Type B pancreatic cell (in vitro differentiated cells): Measurements from ENCODE around the gene POU2AF1. TPM values are rescaled to one million over a fixed set of nuclear protein-coding genes. Genes with fewer than 3 reads are reported as not detected.
"Not testable (repeated sequence)": the region's sequence is repeated elsewhere in the genome, so short reads cannot be mapped to it uniquely, and the experiment has no call there.

ENCODE experiments used
- DNase-seq: peaks from one replicate; pipeline ENCODE4 v3.0.0; 2021; ENCODE audit warnings: mixed read lengths; ENCODE audit not compliant: unreplicated experiment; ENCODE audit errors: extremely low spot score
- H3K27ac Mint-ChIP-seq: 2 replicates; pipeline ENCODE4 v1.8.0; 2021; ENCODE audit warnings: mild to moderate bottlenecking, mixed read lengths
- H3K27me3 Mint-ChIP-seq: 2 replicates; pipeline ENCODE4 v1.8.0; 2021; ENCODE audit warnings: mixed read lengths
- H3K36me3 Mint-ChIP-seq: 2 replicates; pipeline ENCODE4 v1.8.0; 2021; ENCODE audit warnings: mixed read lengths
- H3K4me1 Mint-ChIP-seq: one replicate; pipeline ENCODE4 v1.8.0; 2021; ENCODE audit warnings: mixed read lengths; ENCODE audit not compliant: unreplicated experiment
- H3K4me3 Mint-ChIP-seq: 2 replicates; pipeline ENCODE4 v1.8.0; 2021; ENCODE audit warnings: mild to moderate bottlenecking, mixed read lengths
- H3K9me3 Mint-ChIP-seq: 2 replicates; pipeline ENCODE4 v1.8.0; 2021; ENCODE audit warnings: mixed read lengths
- total RNA-seq: library from RNA; stranded (reverse); gene quantifications from 2 replicates; pipeline ENCODE4 v1.2.1, GENCODE V29; 2021; ENCODE audit warnings: low replicate concordance
- TF ChIP-seq, protein P1 (sequence below): fragments of 200-600 bp; sonication (generic); conservative IDR thresholded peaks from 2 replicates; pipeline ENCODE4 v1.5.0; 2021; ENCODE audit warnings: antibody characterized with exemption, mild to moderate bottlenecking

Gene POU2AF1
- total RNA-seq, 1 donor from 2014 or later: 0.24 TPM

GRCh38 chr11:111395749-111396148 is 16.7 kb upstream of the POU2AF1 start:
- Mint-ChIP-seq H3K27me3 (no peaks in the 10 kb centered on the region), H3K36me3 (no peaks in the 10 kb centered on the region), H3K4me1 (no peaks in the 10 kb centered on the region), H3K4me3 (no peak overlapping the region), H3K9me3 (no peaks in the 10 kb centered on the region), H3K27ac (no peak overlapping the region)
- TF ChIP-seq, protein P1, sequence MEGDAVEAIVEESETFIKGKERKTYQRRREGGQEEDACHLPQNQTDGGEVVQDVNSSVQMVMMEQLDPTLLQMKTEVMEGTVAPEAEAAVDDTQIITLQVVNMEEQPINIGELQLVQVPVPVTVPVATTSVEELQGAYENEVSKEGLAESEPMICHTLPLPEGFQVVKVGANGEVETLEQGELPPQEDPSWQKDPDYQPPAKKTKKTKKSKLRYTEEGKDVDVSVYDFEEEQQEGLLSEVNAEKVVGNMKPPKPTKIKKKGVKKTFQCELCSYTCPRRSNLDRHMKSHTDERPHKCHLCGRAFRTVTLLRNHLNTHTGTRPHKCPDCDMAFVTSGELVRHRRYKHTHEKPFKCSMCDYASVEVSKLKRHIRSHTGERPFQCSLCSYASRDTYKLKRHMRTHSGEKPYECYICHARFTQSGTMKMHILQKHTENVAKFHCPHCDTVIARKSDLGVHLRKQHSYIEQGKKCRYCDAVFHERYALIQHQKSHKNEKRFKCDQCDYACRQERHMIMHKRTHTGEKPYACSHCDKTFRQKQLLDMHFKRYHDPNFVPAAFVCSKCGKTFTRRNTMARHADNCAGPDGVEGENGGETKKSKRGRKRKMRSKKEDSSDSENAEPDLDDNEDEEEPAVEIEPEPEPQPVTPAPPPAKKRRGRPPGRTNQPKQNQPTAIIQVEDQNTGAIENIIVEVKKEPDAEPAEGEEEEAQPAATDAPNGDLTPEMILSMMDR: no peak
- DNase-seq: no peak

DNA sequence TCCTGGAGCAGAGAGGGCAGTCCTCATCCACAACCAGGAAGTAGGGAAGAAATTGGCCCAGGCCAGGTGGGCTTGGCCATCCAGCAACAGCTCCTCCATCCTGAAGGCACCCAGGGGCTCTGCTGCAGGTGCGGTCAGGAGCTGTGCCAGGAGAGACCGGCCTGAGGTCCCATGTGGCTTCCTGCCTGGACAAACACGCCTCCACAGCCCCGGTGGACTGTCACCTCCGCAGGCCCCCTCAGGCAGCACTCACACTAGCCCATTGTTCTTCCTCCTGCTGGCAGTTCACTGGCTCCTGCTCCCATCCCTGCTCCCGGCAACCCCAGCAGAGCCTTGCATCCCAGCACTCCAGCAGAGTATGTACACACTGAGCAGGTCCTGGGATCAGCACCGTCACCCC is 16.0 kb upstream of the POU2AF1 start:
- TF ChIP-seq, protein P1: no peak
- DNase-seq: no peak
- Mint-ChIP-seq H3K9me3 (no peaks in the 10 kb centered on the region), H3K27me3 (no peaks in the 10 kb centered on the region), H3K36me3 (no peaks in the 10 kb centered on the region), H3K4me3 (no peak overlapping the region), H3K4me1 (no peaks in the 10 kb centered on the region), H3K27ac (no peak overlapping the region)

- not testable (repeated sequence) for H3K27me3 Mint-ChIP-seq, H3K9me3 Mint-ChIP-seq, H3K4me3 Mint-ChIP-seq, H3K36me3 Mint-ChIP-seq, DNase-seq, H3K4me1 Mint-ChIP-seq, H3K27ac Mint-ChIP-seq
Measured at GRCh38 chr11:111394147-111394546, 15.1 kb upstream of the POU2AF1 start.

GRCh38 chr11:111393585-111393984 is 14.5 kb upstream of the POU2AF1 start:
- H3K9me3 Mint-ChIP-seq: no peaks in the 10 kb centered on the region
- no peaks in the 10 kb centered on the region for H3K27me3 Mint-ChIP-seq
- DNase-seq: no peak
- H3K36me3 Mint-ChIP-seq: no peaks in the 10 kb centered on the region
- no peak overlapping the region for H3K4me3 Mint-ChIP-seq
- no peaks in the 10 kb centered on the region for H3K4me1 Mint-ChIP-seq
- no peak overlapping the region for H3K27ac Mint-ChIP-seq
- TF ChIP-seq, protein P1: no peak

DNA sequence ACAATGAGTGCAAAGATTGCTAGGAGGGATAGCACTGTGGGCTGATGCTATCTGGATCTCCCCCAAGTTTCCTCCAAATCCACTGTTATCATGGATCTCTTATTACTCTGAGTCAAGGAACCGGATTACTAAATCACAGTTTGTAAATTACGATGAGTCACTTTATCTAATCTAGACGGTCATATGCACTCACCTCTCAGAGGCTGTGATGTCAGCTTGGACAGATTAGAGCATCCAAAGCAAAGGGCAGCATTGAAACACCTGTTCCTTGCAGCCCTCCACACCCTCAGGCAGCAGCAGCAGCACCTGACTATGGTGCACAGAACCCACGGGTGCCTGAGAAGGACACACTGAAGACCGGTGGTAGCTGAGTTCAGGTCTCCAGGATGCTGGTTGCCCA is 14.0 kb upstream of the POU2AF1 start:
- Mint-ChIP-seq H3K9me3 (no peaks in the 10 kb centered on the region), H3K27me3 (no peaks in the 10 kb centered on the region), H3K4me1 (no peaks in the 10 kb centered on the region), H3K36me3 (no peaks in the 10 kb centered on the region), H3K27ac (no peak overlapping the region), H3K4me3 (no peak overlapping the region)
- DNase-seq: no peak
- TF ChIP-seq, protein P1: no peak

DNA sequence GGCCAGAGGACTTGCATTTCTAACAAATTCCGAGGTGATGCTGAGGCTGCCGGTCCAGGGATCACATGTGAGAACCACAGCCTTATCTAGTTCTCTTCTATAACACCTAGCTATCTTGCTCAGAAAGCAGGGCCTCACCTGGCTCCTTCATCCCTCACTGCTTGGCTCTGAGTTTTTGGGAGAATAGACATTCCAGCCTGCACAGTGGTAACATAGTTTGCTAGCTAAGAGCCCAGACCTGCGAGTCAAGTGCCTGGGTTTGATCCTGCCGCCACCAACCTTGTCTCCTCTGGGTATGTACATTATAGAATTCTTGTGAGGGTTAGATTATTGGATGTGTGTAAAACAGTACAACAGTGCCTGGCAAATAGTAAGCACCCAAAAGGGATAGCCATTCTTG is 13.5 kb upstream of the POU2AF1 start:
- DNase-seq: no peak
- Mint-ChIP-seq H3K27me3 (no peaks in the 10 kb centered on the region), H3K4me3 (no peak overlapping the region), H3K36me3 (no peaks in the 10 kb centered on the region), H3K27ac (no peak overlapping the region), H3K9me3 (no peaks in the 10 kb centered on the region), H3K4me1 (no peaks in the 10 kb centered on the region)
- TF ChIP-seq, protein P1: no peak
